ENCODE measurements around the gene SCUBE2. TPM values are rescaled to one million over a fixed set of nuclear protein-coding genes. Genes with fewer than 3 reads are reported as not detected.

Gene SCUBE2
- 10 to 100 TPM in 1 of 4 donors, 1 to 10 TPM in 2, under 1 TPM in 1; 0.88 to 66.8 (median 5.9) TPM for total RNA-seq

GRCh38 chr11:9091044-9091922 is at the start of gene SCUBE2:
Gene SCUBE2, minus strand, starts transcription at chr11:9091599. Its CDS starts 71 bp downstream, at chr11:9091528.
- peak in 1 of 4 experiments; percentile 5 for TF ChIP-seq CTCF (IDR thresholded peaks at IDR 0.05)
- no peak for TF ChIP-seq POLR2A (IDR thresholded peaks at IDR 0.05)
- Histone ChIP-seq H3K27ac (peak within 1 kb of the TSS in 1 of 2 donors; percentile 58), H3K4me3 (peak within 1 kb of the TSS; percentile 3 to 49), H3K36me3 (no peaks in the 10 kb centered on the region), H3K27me3 (peaks cover 0 to 3% of the 10 kb centered on the region in 2 donors), H3K9me3 (no peaks in the 10 kb centered on the region), H3K4me1 (no peaks in the 10 kb centered on the region)
- intact Hi-C loops (cut with DNase I; ENCODE audit: low total_unique reads): no loop called here
- no peak for DNase-seq

- Histone ChIP-seq H3K4me3 (no peak overlapping the region), H3K27ac (no peak overlapping the region), H3K4me1 (no peaks in the 10 kb centered on the region), H3K27me3 (no peaks in the 10 kb centered on the region), H3K9me3 (no peaks in the 10 kb centered on the region), H3K36me3 (no peaks in the 10 kb centered on the region)
- DNase-seq: no peak
- TF ChIP-seq POLR2A (IDR thresholded peaks at IDR 0.05) (no peak), CTCF (IDR thresholded peaks at IDR 0.05) (no peak)
- intact Hi-C loops (cut with DNase I; ENCODE audit: low total_unique reads): no loop called here
Observed at GRCh38 chr11:9141186-9141585, 49.8 kb upstream of the SCUBE2 start.

- H3K27ac ChIP-seq: peak overlapping the region; percentile 28 to 62
- no peaks in the 10 kb centered on the region for H3K9me3 ChIP-seq
- H3K4me1 ChIP-seq: no peaks in the 10 kb centered on the region
- DNase-seq: no peak
- H3K27me3 ChIP-seq: no peaks in the 10 kb centered on the region
- H3K36me3 ChIP-seq: no peaks in the 10 kb centered on the region
- no peak for TF ChIP-seq POLR2A (IDR thresholded peaks at IDR 0.05)
- no peak for TF ChIP-seq CTCF (IDR thresholded peaks at IDR 0.05)
- H3K4me3 ChIP-seq: no peak overlapping the region
- intact Hi-C loops (cut with DNase I; ENCODE audit: low total_unique reads): loop anchor here (10.0 kb wide), 1 partner anchor 125 kb away; no protein-coding TSS in a partner anchor
Observed at GRCh38 chr11:9139628-9140357, 48.4 kb upstream of the SCUBE2 start.

- intact Hi-C loops (cut with DNase I; ENCODE audit: low total_unique reads): loop anchor here (10.0 kb wide), 1 partner anchor 124 kb away; no protein-coding TSS in a partner anchor
- Histone ChIP-seq H3K9me3 (no peaks in the 10 kb centered on the region), H3K4me1 (no peaks in the 10 kb centered on the region), H3K36me3 (no peaks in the 10 kb centered on the region), H3K4me3 (no peak overlapping the region), H3K27ac (peak overlapping the region; percentile 28 to 62), H3K27me3 (no peaks in the 10 kb centered on the region)
- DNase-seq: peak in 1 of 2 donors; percentile 39
- TF ChIP-seq POLR2A (IDR thresholded peaks at IDR 0.05) (no peak), CTCF (IDR thresholded peaks at IDR 0.05) (no peak)
Observed at GRCh38 chr11:9138612-9139579, 47.5 kb upstream of the SCUBE2 start.
